NOMO-1 treated with dmso at 0.1 percent for 144 hours (cell line): ENCODE measurements around the gene FGGY.
"Not testable (repeated sequence)": the region's sequence is repeated elsewhere in the genome, so short reads cannot be mapped to it uniquely, and the experiment has no call there.

Experiments
- DNase-seq: peaks from one replicate; lab custom pipeline; 2025; ENCODE audit not compliant: unreplicated experiment; lab: John Stamatoyannopoulos, UW

Gene FGGY

GRCh38 chr1:59285691-59286090 is 11.2 kb upstream of the FGGY start:
- no peak for DNase-seq

- no peak for DNase-seq
Measured at GRCh38 chr1:59288046-59288445, 8.8 kb upstream of the FGGY start.

- DNase-seq, result no peak
Measured at GRCh38 chr1:59289570-59289969, 7.3 kb upstream of the FGGY start.

GRCh38 chr1:59290193-59290949 is 6.5 kb upstream of the FGGY start:
- peak; percentile 56 for DNase-seq

- DNase-seq, result no peak
Measured at GRCh38 chr1:59291561-59291960, 5.3 kb upstream of the FGGY start.

GRCh38 chr1:59292562-59292961 is 4.3 kb upstream of the FGGY start:
- DNase-seq, result peak; percentile 87

- no peak for DNase-seq
Measured at GRCh38 chr1:59293206-59293605, 3.7 kb upstream of the FGGY start.

GRCh38 chr1:59293849-59294248 is 3.0 kb upstream of the FGGY start:
- DNase-seq, result no peak

- no peak for DNase-seq
Measured at GRCh38 chr1:59294423-59294822, 2.5 kb upstream of the FGGY start.

GRCh38 chr1:59295618-59296017 is 1.3 kb upstream of the FGGY start:
- DNase-seq, result no peak

GRCh38 chr1:59298026-59298583 is 1.2 kb downstream of the FGGY start:
- no peak for DNase-seq

- no peak for DNase-seq
Measured at GRCh38 chr1:59298710-59299346, 1.9 kb downstream of the FGGY start.

GRCh38 chr1:59299670-59300069 is 2.8 kb downstream of the FGGY start:
- not testable (repeated sequence) for DNase-seq

GRCh38 chr1:59302297-59302696 is 5.4 kb downstream of the FGGY start:
- no peak for DNase-seq

GRCh38 chr1:59302871-59303270 is 6.0 kb downstream of the FGGY start:
- DNase-seq, result no peak

GRCh38 chr1:59305188-59305587 is 8.3 kb downstream of the FGGY start:
- no peak for DNase-seq

- no peak for DNase-seq
Measured at GRCh38 chr1:59307591-59307990, 10.7 kb downstream of the FGGY start.

GRCh38 chr1:59308839-59309238 is 11.9 kb downstream of the FGGY start:
- no peak for DNase-seq

- DNase-seq, result no peak
Measured at GRCh38 chr1:59309392-59309791, 12.5 kb downstream of the FGGY start.

GRCh38 chr1:59309795-59310548 is 13.1 kb downstream of the FGGY start:
- DNase-seq, result no peak

GRCh38 chr1:59310549-59311250 is 13.8 kb downstream of the FGGY start:
- no peak for DNase-seq
